ENCODE results near the gene UFL1.
"Not testable (repeated sequence)": the region's sequence is repeated elsewhere in the genome, so short reads cannot be mapped to it uniquely, and the experiment has no call there.

Gene UFL1

DNA sequence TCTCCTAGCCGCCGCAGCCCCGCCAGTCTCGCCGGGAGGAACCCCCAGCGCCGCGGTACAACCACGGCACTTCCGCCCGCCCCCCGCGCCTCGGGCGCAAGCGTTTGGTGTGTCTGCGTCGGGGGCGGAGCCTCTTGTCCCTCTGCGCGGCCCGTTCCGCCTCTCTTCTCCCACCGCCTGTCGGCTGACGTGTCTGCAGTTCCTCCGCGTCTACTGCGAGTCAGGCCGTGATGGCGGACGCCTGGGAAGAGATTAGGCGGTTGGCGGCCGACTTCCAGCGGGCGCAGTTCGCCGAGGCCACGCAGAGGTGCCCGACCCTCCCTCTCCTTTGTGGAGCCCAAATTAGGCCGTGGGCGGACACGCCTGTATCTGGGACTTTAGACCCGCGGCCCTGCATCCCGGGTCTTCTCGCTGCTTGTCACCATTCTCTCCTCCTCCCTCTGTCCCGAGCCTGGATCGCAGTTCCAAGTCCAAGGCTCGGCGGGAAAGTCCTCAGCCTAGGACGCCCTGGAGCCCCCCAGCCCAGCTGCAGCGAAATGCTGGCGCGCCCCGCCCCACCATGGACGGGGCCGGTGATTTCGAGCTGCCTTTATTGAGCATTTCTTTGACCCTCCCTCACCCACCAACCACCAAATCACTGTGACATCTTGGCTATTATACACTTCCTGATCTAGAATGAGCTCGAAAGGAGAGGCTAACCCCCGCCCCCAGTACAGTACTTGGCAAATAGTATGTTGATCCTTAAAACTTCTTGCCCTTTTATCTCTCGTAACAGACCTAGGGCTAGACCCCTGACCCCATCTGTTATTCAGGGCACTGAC lies at the start of gene UFL1:
UFL1 (plus strand) TSS at position 163 of the 821 bp plus-strand sequence; CDS start at position 231, 68 bp downstream.
- DNase-seq (ENCODE audit: low spot score), result peak; percentile 90

- not testable (repeated sequence) for DNase-seq (ENCODE audit: low spot score)
Observed at GRCh38 chr6:96472291-96472690, 49.3 kb upstream of the UFL1 start.

DNA sequence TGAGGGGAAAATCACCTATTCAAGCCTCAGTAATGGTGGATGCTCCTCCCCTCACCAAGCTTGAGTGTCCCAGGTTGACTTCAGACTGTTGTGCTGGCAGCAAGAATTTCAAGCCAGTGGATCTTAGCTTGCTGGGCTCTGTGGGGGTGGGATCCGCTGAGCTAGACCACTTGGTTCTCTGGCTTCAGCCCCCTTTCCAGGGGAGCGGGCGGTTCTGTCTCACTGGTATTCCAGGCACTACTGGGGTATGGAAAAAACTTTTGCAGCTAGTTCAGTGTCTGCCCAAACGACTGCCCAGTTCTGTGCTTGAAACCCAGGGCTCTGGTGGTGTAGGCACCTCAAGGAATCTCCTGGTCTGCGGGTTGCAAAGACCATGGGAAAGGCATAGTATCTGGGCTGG lies 42.9 kb upstream of the UFL1 start:
- no peak for DNase-seq (ENCODE audit: low spot score)

DNA sequence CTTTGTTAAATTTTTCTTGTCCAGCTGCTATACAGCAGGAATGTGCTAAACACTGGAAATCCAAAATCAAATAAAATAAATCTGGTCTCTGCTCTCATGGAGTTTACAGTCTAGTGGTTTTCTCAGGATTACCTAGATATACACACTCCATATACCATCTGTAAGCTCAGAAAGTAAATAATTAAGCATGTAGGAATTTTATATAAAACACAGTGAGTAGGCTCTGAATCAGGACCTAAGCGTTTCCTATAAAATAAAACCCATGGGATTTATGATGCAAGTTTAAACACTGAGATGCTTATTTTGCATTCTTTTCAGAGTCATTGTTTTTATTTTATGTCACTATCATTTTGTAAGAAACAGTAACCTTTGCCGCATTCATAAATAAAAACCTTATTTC lies 29.7 kb upstream of the UFL1 start:
- no peak for DNase-seq (ENCODE audit: low spot score)

DNA sequence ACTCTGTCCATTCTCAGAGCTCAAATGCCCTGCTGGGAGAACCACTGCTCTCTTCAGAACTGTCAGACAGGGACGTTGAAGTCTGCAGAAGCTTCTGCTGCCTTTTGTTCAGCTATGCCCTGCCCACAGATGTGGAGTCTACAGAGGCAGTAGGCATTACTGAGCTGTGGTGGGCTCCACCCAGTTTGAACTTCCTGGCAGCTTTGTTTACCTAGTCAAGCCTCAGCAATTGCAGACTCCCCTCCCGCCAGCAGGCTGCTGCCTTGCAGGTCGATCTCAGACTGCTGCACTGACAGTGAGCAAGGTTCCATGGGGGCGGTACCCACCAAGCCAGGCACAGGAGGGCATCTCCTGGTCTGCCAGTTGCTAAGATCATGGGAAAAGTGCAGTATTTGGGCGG lies 21.8 kb upstream of the UFL1 start:
- DNase-seq (ENCODE audit: low spot score), result no peak

DNA sequence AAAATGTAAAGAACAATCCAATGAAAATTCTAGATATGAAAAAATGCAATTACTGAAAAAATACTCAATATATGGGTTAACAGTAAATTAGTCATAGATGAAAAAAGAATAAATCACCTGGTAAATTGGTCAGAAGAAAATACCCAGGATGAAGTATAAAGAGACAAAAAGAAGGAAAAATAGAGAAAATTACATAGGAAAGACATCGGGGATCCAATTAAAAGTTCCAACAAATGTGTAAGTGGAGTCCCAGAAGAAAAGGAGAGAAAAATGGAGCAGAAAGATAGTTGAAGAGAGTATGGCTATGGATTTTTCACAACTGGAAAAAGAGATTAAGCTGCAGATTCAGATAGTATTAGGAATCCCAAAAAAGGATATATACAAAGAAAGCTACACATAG lies 18.7 kb upstream of the UFL1 start:
- DNase-seq (ENCODE audit: low spot score), result no peak

DNA sequence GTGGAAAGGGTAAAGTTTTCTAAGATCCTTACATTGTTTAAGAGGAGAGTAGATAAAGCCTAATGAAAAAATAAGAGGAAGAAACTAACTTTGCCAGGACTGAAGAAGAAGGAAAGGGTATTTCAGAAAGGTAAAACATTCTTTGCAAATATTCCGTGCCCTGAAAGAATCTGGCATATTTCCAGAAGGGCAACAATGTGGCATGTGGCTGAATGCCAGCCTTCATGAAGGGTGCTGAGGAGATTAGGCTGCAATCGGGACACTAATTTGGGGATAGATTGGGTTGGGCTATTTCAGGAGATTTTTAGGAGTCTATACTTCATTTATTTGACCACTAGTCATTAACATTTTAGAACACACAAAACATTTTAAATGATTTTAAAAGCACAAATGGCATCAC lies 16.2 kb upstream of the UFL1 start:
- no peak for DNase-seq (ENCODE audit: low spot score)

DNA sequence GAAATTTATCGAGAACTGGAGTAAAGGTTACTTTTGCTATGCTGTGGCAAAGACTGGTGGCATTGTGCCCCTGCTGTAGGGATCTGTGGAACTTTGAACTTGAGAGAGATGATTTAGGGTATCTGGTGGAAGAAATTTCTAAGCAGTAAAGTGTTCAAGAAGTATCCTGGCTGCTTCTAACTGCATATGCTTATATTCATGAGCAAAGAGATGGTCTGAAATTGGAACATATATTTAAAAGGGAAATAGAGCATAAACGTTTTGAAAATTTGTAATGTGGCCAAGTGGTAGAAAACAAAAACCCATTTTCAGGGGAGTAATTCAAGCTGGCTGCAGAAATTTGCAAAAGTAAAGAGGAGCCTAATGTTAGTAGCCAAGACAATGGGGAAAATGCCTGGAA lies 12.3 kb upstream of the UFL1 start:
- no peak for DNase-seq (ENCODE audit: low spot score)

DNA sequence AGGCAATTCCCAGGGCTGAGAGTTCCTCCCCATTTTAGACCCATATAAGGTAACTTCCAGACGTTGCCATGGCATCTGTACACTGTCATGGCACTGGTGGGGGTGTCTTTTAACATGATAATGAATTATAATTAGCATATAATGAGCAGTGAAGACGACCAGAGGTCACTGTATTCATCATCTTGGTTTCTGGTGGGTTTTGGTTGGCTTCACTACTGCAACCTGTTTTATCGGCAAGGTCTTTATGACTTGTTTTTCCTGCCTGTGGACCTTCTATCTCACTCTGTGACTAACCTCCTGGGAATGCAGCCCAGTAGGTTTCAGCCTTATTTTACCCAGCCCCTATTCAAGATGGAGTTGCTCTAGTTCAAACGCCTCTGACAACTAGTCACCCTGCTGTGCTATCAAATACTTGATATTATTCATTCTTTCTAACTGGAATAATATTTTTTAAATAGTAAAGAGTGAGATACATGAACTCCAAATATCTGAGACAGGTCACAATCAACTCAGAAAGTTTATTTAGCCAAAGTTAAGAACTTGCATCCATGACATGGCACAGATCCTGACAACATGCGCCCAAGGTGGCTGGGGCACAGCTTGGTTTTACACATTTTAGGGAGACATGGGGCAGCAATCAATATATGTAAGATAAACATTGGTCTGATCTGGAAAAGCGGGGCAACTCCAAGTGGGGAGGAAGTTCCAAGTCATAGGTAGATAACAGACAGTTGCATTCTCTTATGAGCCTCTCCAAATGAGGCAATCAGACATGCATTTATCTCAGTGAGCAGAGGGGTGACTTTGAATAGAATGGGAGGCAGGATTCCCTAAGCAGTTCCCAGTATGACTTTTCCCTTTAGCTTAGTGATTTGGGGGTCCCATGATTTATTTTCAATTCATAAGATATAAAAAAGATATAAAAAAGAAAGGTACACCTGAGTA lies 1.2 kb upstream of the UFL1 start:
- DNase-seq (ENCODE audit: low spot score), result no peak

- no peak for DNase-seq (ENCODE audit: low spot score)
Observed at GRCh38 chr6:96521306-96521643, 331 bp upstream of the UFL1 start.

DNA sequence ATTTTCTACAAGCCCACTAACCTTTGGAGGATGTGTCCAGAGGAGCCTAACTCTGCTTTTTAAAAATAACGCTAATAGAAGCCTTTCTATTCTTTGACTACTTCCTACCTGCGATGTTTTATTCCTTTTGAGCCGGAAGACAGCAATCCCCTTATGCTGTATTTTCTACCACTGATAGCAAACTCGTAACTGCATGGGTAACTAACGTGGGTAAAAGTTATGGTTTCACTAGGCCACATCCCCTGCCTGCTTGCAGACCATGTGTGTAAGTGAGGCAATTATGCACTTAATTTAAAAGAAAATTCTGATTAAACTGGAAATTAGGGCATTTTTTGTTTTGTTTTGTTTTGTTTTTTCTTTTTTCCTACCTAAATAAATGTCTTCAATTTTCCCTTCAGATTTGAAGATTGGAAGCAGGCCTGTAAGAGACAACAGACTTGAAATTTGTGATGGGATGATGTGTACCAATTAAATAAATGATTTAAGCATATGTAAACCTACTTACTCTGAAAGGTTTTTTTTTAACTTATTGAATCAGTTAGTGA lies 931 bp downstream of the UFL1 start:
- peak; percentile 4 for DNase-seq (ENCODE audit: low spot score)

- no peak for DNase-seq (ENCODE audit: low spot score)
Observed at GRCh38 chr6:96528193-96528592, 6.6 kb downstream of the UFL1 start.

GRCh38 chr6:96532399-96532798 lies 10.8 kb downstream of the UFL1 start:
- DNase-seq (ENCODE audit: low spot score), result no peak

DNA sequence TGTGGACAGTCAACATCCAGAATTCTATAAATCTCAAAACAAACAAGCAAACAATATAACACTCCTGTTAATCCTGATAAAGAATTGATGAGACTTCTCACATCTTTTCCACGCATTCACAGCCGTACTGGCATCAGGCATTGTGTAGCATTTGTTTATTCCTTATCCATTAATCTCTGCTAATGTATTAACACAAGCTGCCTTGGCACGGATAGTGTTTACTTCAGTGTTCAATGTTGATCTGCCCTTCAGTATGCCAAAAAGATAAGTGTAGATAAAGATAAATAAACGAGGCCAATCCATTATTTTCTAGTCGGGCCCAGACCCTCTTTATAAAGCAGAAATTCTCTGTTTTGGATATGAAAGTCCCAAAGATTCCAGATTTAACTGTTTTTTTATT lies 16.1 kb downstream of the UFL1 start:
- no peak for DNase-seq (ENCODE audit: low spot score)

DNA sequence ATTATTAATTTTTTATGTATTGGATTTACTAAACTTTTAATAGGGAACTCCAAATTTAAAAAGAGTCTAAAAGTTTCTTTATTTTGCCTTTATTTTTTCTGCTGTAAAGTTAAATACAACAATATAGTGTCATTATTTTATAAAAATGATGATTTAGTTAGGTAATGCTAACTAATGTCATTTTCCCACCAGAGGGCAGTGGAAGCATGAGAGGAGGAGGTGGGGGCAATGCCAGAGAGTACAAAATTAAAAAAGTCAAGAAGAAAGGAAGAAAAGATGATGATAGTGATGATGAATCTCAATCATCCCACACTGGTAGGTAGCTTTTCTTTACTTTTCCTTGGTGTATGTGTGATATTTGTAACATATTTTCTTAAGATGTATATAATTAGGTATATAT lies 21.1 kb downstream of the UFL1 start:
- DNase-seq (ENCODE audit: low spot score), result no peak

- no peak for DNase-seq (ENCODE audit: low spot score)
Observed at GRCh38 chr6:96545882-96546281, 24.3 kb downstream of the UFL1 start.

- no peak for DNase-seq (ENCODE audit: low spot score)
Observed at GRCh38 chr6:96547654-96548053, 26.0 kb downstream of the UFL1 start.

- DNase-seq (ENCODE audit: low spot score), result no peak
Observed at GRCh38 chr6:96554558-96554957, 33.0 kb downstream of the UFL1 start.

GRCh38 chr6:96559740-96560139 lies 38.1 kb downstream of the UFL1 start:
- DNase-seq (ENCODE audit: low spot score), result not testable (repeated sequence)

DNA sequence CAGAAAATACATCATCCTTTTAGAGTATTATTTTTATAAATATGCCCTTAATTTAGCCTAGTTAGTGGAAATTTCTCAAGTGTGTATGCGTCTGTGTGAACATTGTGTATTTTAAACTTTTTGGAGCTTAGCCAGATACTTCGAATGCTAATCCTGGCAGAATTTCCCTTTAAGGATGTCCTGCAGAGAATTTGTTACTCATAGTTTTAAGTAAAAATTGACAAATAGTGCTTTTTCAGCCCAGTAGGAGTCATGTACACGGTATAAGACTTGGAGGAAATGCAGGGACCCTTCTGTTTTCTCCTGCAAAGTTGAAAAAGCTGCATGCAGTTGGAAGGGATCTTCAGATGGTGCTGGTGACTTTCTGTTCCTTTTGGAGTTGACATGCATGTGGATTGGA lies 41.3 kb downstream of the UFL1 start, which contains the start of gene FHL5:
FHL5 (plus strand) TSS at position 243 of the 400 bp plus-strand sequence. CDS start 40,486 bp downstream, outside the sequence.
- DNase-seq (ENCODE audit: low spot score), result no peak

DNA sequence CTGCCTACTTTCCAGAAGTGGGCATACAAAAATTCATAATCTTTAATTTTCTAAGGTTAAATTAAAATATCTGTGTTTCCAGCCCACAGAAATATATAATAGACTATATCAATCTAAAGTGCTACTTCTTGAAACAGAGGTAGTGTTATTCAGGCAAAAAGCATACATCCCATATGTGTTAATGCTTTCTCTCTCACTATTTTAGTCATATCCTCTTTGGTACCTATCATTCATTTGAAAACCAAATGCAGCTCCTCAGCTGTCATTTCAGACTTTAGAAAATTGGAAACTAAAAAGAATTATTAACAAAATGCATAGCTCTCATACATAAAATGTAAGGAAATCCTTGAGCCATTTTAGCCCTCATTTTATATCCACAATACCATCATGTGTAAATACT lies 42.2 kb downstream of the UFL1 start:
- no peak for DNase-seq (ENCODE audit: low spot score)

- DNase-seq (ENCODE audit: low spot score), result no peak
Observed at GRCh38 chr6:96570053-96570452, 48.4 kb downstream of the UFL1 start.

- DNase-seq (ENCODE audit: low spot score), result no peak
Observed at GRCh38 chr6:96571551-96571950, 49.9 kb downstream of the UFL1 start.
